Measurements from ENCODE around the gene USH2A. TPM values are rescaled to one million over a fixed set of nuclear protein-coding genes. Genes with fewer than 3 reads are reported as not detected.

Gene USH2A
- total RNA-seq, 1 experiment from 2014 or later, result not detected

- DNase-seq (ENCODE audit: low read depth), result no peak
These were observed 550.6 kb downstream of the USH2A start for GRCh38 chr1:215872658-215873057.

GRCh38 chr1:215868500-215868899 lies 554.7 kb downstream of the USH2A start:
- DNase-seq (ENCODE audit: low read depth), result no peak

GRCh38 chr1:215865060-215865459 lies 558.2 kb downstream of the USH2A start:
- no peak for DNase-seq (ENCODE audit: low read depth)

- DNase-seq (ENCODE audit: low read depth), result no peak
These were observed 559.5 kb downstream of the USH2A start for GRCh38 chr1:215863796-215864195.

- DNase-seq (ENCODE audit: low read depth), result no peak
These were observed 562.4 kb downstream of the USH2A start for GRCh38 chr1:215860833-215861232.

GRCh38 chr1:215857317-215857716 lies 565.9 kb downstream of the USH2A start:
- no peak for DNase-seq (ENCODE audit: low read depth)

GRCh38 chr1:215845234-215845891 lies 577.9 kb downstream of the USH2A start:
- peak; percentile 78 for DNase-seq (ENCODE audit: low read depth)

GRCh38 chr1:215844777-215845176 lies 578.5 kb downstream of the USH2A start:
- no peak for DNase-seq (ENCODE audit: low read depth)

GRCh38 chr1:215844266-215844665 lies 579.0 kb downstream of the USH2A start:
- DNase-seq (ENCODE audit: low read depth), result peak; percentile 22

- peak; percentile 24 for DNase-seq (ENCODE audit: low read depth)
These were observed 580.3 kb downstream of the USH2A start for GRCh38 chr1:215842905-215843304.

GRCh38 chr1:215835951-215836350 lies 587.3 kb downstream of the USH2A start:
- peak; percentile 31 for DNase-seq (ENCODE audit: low read depth)

GRCh38 chr1:215833941-215834729 lies 589.1 kb downstream of the USH2A start:
- peak; percentile 44 for DNase-seq (ENCODE audit: low read depth)

GRCh38 chr1:215830226-215830810 lies 592.9 kb downstream of the USH2A start:
- peak; percentile 10 for DNase-seq (ENCODE audit: low read depth)

- DNase-seq (ENCODE audit: low read depth), result peak; percentile 4
These were observed 598.2 kb downstream of the USH2A start for GRCh38 chr1:215825056-215825455.

- DNase-seq (ENCODE audit: low read depth), result peak; percentile 7
These were observed 599.0 kb downstream of the USH2A start for GRCh38 chr1:215824245-215824644.

- DNase-seq (ENCODE audit: low read depth), result peak; percentile 21
These were observed 604.1 kb downstream of the USH2A start for GRCh38 chr1:215819114-215819513.

GRCh38 chr1:215807911-215808436 lies 615.3 kb downstream of the USH2A start:
- DNase-seq (ENCODE audit: low read depth), result no peak

- DNase-seq (ENCODE audit: low read depth), result no peak
These were observed 616.0 kb downstream of the USH2A start for GRCh38 chr1:215807218-215807617.

- DNase-seq (ENCODE audit: low read depth), result no peak
These were observed 625.4 kb downstream of the USH2A start for GRCh38 chr1:215797859-215798258.

GRCh38 chr1:215794156-215794555 lies 629.1 kb downstream of the USH2A start:
- no peak for DNase-seq (ENCODE audit: low read depth)

- DNase-seq (ENCODE audit: low read depth), result peak; percentile 22
These were observed 630.1 kb downstream of the USH2A start for GRCh38 chr1:215793180-215793579.

GRCh38 chr1:215792446-215792845 lies 630.8 kb downstream of the USH2A start:
- DNase-seq (ENCODE audit: low read depth), result no peak

- no peak for DNase-seq (ENCODE audit: low read depth)
These were observed 633.3 kb downstream of the USH2A start for GRCh38 chr1:215789981-215790380.

Measured in M059J (cell line).